H1 (cell line): ENCODE results near the gene KRT35. TPM values are rescaled to one million over a fixed set of nuclear protein-coding genes. Genes with fewer than 3 reads are reported as not detected.

Experiments
- ATF2 ChIP-seq: IDR thresholded peaks from 2 replicates; pipeline ENCODE4 v1.6.1; 2012; ENCODE audit warnings: low read length, inconsistent platforms
- CHD7 ChIP-seq: fragments of 300-600 bp; sonication (generic); IDR thresholded peaks from 2 replicates; pipeline ENCODE4 v1.7.1; 2012; ENCODE audit warnings: low read length, moderate library complexity, mild to moderate bottlenecking, inconsistent platforms; ENCODE audit not compliant: insufficient replicate concordance
- KDM1A ChIP-seq: fragments of 200-600, 300-600 bp; sonication (generic); IDR thresholded peaks from 2 replicates; pipeline ENCODE4 v1.7.1; 2016; ENCODE audit warnings: mild to moderate bottlenecking, low read length, borderline replicate concordance
- PHF8 ChIP-seq: fragments of 200-600 bp; sonication (generic); conservative IDR thresholded peaks from 2 replicates; pipeline ENCODE4 v1.7.1; 2012; ENCODE audit warnings: low read depth, mild to moderate bottlenecking, inconsistent platforms, low read length, moderate library complexity
- polyA plus RNA-seq, 7 experiments: library from polyadenylated mRNA; depleted of rRNA in 3 of 7; stranded (reverse) in 5 of 7; unstranded in 2 of 7; fragments of >200 nt in 5 of 7; fragments of 200-250 nt in 2 of 7; gene quantifications; 1 replicate in 5 of 7; 2 replicates in 1 of 7; 4 replicates in 1 of 7; pipeline versions ENCODE4 v1.2.1 to v1.2.3, GENCODE V29; 2011 to 2013; ENCODE audit warnings: missing spikeins in 2 of 7, mixed read lengths in 2 of 7
- total RNA-seq: library from RNA; stranded (reverse); fragmentation: NEBNext Ultra II Directional; extraction: Animal tissue kit (Norgen Biotek cat#: 25700); gene quantifications from 2 replicates; pipeline ENCODE4 v1.2.1, GENCODE V29; 2021

KRT35 gene
- total and polyA plus RNA-seq, 2 of the 8 experiments (the other 6 are each of a cell fraction or from before 2014, with no cell fraction given) = not detected

GRCh38 chr17:41475421-41475820 is 5.5 kb downstream of the KRT35 start (continued):
- no peak for TF ChIP-seq CHD7
- TF ChIP-seq ATF2 = no peak
- TF ChIP-seq KDM1A = no peak
- TF ChIP-seq PHF8 = no peak
